ENCODE measurements around the gene SPATA22. TPM values are rescaled to one million over a fixed set of nuclear protein-coding genes. Genes with fewer than 3 reads are reported as not detected.
A peak's percentile ranks its signal among the peaks of the same experiment; 100 is the strongest.
"Not testable (repeated sequence)": the region's sequence is repeated elsewhere in the genome, so short reads cannot be mapped to it uniquely, and the experiment has no call there.

Gene SPATA22, protein sequence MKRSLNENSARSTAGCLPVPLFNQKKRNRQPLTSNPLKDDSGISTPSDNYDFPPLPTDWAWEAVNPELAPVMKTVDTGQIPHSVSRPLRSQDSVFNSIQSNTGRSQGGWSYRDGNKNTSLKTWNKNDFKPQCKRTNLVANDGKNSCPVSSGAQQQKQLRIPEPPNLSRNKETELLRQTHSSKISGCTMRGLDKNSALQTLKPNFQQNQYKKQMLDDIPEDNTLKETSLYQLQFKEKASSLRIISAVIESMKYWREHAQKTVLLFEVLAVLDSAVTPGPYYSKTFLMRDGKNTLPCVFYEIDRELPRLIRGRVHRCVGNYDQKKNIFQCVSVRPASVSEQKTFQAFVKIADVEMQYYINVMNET
- polyA plus RNA-seq (2013, experiment 1 of 2): not detected
- polyA plus RNA-seq (2013, experiment 2 of 2): not detected

DNA sequence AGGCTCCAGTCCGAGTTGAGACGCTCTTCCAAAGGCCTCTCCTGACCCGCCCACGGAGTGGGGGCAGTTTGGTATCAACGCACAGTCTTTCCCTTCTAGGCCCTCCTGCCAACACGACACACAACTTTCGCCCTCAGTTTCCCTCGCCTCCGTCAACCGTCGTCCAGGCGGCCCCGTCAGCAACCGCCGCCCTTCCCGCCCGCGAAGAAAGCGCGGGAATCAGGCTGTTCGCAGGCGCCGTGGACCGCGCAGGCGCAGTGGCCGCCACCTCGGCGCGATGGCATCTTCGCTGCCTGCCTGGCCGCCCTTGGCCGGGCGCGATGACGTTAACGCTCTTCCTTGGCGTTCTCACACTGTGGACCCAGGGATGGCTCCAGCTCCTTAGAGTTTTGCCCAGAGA is at the start of gene SPATA22:
TSS of gene SPATA22 (minus strand) at position 221 of the 400 bp plus-strand sequence. CDS start 2,494 bp downstream, outside the sequence.
- 95 to 96% methylated on average over 32 to 37 of the region's 38 CpGs for WGBS, 2 experiments (ENCODE audit: insufficient coverage in 2 of 2)
- Histone ChIP-seq H3K9me3 (ENCODE audit: control insufficient read depth, low read length) (no peaks in the 10 kb centered on the region), H3K4me1 (ENCODE audit: control insufficient read depth, insufficient read depth, low read length, poor library complexity, severe bottlenecking) (no peaks in the 10 kb centered on the region), H3K27ac (ENCODE audit: low read depth, low read length, severe bottlenecking) (no peak within 1 kb of the TSS), H3K36me3 (ENCODE audit: control insufficient read depth, insufficient read depth, low read length) (no peaks in the 10 kb centered on the region), H3K4me3 (ENCODE audit: extremely low read depth, insufficient read depth, low read length, poor library complexity, severe bottlenecking) (no peak within 1 kb of the TSS)

DNA sequence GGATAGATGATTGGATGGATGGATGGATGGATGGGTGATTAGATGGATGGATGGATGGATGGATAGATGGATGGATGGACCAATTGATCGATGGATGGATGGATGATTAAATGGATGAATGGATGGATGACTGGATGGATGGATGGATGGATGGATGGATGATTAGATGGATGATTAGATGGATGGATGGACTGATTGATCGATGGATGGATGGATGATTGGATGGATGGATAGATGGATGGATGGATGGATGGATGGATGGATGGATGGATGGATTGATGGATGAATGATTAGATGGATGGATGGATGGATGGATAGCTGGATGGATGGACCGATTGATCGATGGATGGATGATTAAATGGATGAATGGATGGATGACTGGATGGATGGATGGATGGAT is 47.9 kb upstream of the SPATA22 start:
- not testable (repeated sequence) for H3K27ac ChIP-seq (ENCODE audit: low read depth, low read length, severe bottlenecking); H3K4me3 ChIP-seq (ENCODE audit: extremely low read depth, insufficient read depth, low read length, poor library complexity, severe bottlenecking); H3K9me3 ChIP-seq (ENCODE audit: control insufficient read depth, low read length); H3K36me3 ChIP-seq (ENCODE audit: control insufficient read depth, insufficient read depth, low read length); H3K4me1 ChIP-seq (ENCODE audit: control insufficient read depth, insufficient read depth, low read length, poor library complexity, severe bottlenecking)
- WGBS, 2 experiments (ENCODE audit: insufficient coverage in 2 of 2): 85 to 98% methylated on average over 4 of the region's 4 CpGs

DNA sequence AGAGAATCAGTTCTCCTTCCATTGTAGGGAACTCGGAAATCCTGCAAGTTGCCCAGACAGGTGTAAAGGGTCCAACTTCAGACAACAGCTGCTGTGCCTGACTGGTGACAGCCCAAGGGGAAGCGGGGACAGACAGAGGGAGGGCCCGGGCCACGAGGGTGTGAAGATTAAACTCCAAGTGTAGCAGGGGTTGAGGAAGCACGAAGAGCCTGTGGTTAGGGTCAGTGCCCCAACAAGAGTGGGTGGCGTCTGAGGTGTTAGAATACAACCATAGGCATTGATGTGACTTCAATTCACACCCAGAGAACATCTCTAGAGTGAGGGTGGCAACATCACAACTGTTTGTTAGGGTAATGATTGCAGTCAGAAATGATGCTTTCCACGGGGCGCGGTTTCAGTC is 43.3 kb upstream of the SPATA22 start:
- WGBS, 2 experiments (ENCODE audit: insufficient coverage in 2 of 2): 89 to 96% methylated on average over 3 to 9 of the region's 9 CpGs
- Histone ChIP-seq H3K36me3 (ENCODE audit: control insufficient read depth, insufficient read depth, low read length) (no peaks in the 10 kb centered on the region), H3K4me1 (ENCODE audit: control insufficient read depth, insufficient read depth, low read length, poor library complexity, severe bottlenecking) (peaks cover 5% of the 10 kb centered on the region), H3K9me3 (ENCODE audit: control insufficient read depth, low read length) (no peaks in the 10 kb centered on the region), H3K4me3 (ENCODE audit: extremely low read depth, insufficient read depth, low read length, poor library complexity, severe bottlenecking) (no peak overlapping the region), H3K27ac (ENCODE audit: low read depth, low read length, severe bottlenecking) (no peak overlapping the region)

DNA sequence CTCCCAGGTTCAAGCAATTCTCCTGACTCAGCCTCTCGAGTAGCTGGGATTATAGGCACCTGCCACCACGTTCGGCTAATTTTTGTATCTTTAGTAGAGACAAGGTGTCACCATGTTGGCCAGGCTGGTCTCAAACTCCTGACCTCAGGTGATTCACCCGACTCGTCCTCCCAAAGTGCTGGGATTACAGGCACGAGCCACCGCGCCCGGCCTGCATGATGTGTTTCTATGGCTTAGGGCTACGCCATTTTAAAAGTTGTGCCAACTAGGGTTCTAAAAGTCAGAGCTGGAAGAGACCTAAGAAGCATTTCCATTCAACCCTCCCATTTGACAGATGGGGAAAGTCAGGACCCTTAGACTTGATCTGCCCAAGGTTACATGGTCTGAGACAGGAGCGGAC is 42.5 kb upstream of the SPATA22 start:
- H3K27ac ChIP-seq (ENCODE audit: low read depth, low read length, severe bottlenecking); H3K36me3 ChIP-seq (ENCODE audit: control insufficient read depth, insufficient read depth, low read length); H3K4me3 ChIP-seq (ENCODE audit: extremely low read depth, insufficient read depth, low read length, poor library complexity, severe bottlenecking); H3K9me3 ChIP-seq (ENCODE audit: control insufficient read depth, low read length); H3K4me1 ChIP-seq (ENCODE audit: control insufficient read depth, insufficient read depth, low read length, poor library complexity, severe bottlenecking): not testable (repeated sequence)
- 95% methylated on average over 11 of the region's 11 CpGs for WGBS, 2 experiments (ENCODE audit: insufficient coverage in 2 of 2)

DNA sequence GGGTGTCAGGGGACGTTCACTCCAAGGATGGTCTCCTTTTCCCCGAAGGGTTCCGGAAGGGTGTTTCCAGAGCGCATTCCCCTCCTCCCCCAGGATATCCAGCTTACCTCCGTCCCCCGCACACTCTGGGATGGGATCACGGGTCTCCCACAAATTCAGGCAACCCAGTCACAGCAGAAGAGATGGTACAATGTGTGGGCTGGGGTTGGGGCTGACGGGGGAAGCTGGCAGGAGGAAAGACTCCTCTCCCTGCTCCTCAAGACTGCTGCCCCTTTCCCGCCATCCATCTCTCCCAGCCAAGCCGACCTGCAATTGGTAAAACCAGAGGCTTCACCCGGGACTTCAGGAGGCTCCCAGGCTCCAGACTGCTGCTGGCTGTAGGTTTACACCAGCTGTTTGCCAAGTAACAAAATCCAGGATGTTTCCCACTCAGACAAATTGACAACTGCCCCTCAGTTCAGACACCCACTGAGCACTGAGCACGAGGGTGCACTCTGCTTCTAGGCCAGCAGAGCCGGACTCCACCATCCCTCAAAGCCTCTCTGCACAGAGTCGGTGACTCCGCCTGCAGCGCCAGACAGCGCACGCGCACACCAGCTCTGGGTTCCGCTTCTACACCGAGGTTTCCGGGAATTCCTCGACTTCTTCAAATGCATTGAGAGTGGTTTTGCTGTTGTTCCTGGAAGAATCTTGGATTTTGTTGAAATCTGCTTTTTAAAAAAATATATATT is 41.9 kb upstream of the SPATA22 start:
- WGBS, 2 experiments (ENCODE audit: insufficient coverage in 2 of 2): 84 to 85% methylated on average over 14 to 16 of the region's 23 CpGs
- Histone ChIP-seq H3K4me1 (ENCODE audit: control insufficient read depth, insufficient read depth, low read length, poor library complexity, severe bottlenecking) (peaks cover 5% of the 10 kb centered on the region), H3K36me3 (ENCODE audit: control insufficient read depth, insufficient read depth, low read length) (no peaks in the 10 kb centered on the region), H3K27ac (ENCODE audit: low read depth, low read length, severe bottlenecking) (peak overlapping the region; percentile 74), H3K9me3 (ENCODE audit: control insufficient read depth, low read length) (no peaks in the 10 kb centered on the region), H3K4me3 (ENCODE audit: extremely low read depth, insufficient read depth, low read length, poor library complexity, severe bottlenecking) (no peak overlapping the region)

DNA sequence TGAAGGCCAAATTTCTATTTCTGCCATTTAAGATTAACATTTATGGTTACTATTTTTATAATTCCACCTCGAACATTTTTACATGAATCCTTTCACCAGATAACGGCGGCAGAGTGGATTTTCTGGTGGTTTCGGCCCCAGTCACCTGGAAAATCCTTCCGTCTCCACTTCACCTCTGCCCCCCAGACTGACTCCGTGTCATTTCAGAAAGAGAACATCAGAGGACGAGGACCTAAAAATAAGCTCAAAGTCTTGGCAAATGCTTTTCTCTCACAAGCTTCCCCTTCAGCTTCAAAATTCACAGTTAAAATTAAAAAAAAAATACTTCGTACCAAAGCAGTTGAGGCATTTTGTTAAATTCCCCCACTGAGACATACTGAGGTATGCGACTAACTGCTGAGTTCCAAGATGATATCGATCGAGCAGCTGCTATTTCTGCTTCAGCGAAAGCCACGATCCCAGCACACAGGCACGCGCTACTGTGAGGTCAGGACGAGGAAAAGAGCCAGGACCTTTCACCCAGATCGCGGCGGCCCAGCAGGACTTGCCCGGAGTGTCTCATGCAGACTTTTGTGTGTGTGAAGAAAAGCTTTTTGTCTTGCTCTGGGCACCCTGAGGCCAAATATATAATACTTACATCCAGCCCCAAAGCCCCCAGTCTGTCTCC is 41.0 kb upstream of the SPATA22 start:
- H3K36me3 ChIP-seq (ENCODE audit: control insufficient read depth, insufficient read depth, low read length): no peaks in the 10 kb centered on the region
- peaks cover 5% of the 10 kb centered on the region for H3K4me1 ChIP-seq (ENCODE audit: control insufficient read depth, insufficient read depth, low read length, poor library complexity, severe bottlenecking)
- WGBS, 2 experiments (ENCODE audit: insufficient coverage in 2 of 2): 46 to 79% methylated on average over 10 to 18 of the region's 20 CpGs
- H3K9me3 ChIP-seq (ENCODE audit: control insufficient read depth, low read length): no peaks in the 10 kb centered on the region
- H3K27ac ChIP-seq (ENCODE audit: low read depth, low read length, severe bottlenecking): peak overlapping the region; percentile 74
- H3K4me3 ChIP-seq (ENCODE audit: extremely low read depth, insufficient read depth, low read length, poor library complexity, severe bottlenecking): no peak overlapping the region

DNA sequence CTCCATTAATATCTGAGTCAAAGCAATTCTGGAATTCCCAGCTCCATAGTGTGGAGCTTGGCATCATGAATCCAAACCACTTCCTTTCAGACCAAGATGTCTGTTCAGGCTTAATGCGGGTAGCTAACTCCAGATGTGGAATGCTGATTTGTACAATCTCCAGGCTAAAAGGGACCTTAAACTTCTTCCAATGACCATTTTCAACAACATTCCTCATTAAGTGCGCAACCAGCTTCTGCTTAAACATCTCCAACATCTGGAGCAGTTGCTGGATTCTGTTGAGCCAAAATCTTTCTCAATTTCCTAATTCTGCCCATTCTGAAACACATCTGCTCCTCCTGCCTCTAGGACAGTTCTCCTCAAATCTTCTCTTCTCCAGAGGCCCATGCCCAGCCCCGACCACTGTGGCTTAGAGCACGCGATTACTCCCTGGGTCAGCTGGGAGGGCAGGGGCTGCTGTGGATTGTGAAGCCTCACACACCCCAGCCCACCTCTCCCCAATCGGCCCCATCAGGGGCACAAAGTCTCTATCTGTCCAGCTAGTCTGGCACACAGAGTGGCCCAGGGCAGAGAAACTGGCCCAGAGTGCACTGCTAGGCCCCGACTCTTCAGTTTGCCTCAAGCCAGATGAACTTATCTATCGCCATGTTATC is 40.4 kb upstream of the SPATA22 start:
- WGBS, 2 experiments (ENCODE audit: insufficient coverage in 2 of 2): 91 to 92% methylated on average over 4 to 5 of the region's 8 CpGs
- no peak overlapping the region for H3K4me3 ChIP-seq (ENCODE audit: extremely low read depth, insufficient read depth, low read length, poor library complexity, severe bottlenecking)

DNA sequence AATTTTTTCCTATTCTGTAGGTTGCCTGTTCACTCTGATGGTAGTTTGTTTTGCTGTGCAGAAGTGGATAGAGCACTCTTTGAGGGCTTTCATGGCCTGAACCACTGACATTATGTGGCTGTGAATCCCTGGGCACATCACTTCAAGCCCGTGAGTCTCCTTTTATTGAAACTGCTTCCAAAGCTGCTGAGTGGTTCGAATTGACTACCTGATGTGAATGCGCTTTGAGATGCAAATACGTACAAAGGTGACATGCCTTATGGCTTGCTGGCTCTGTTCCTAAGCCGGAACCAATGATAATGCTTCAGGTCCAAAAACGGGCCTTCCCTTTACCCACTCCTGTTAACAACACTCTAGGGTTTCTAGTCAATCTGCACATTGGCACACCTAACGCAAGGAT is 38.5 kb upstream of the SPATA22 start:
- 75 to 78% methylated on average over 1 to 6 of the region's 7 CpGs for WGBS, 2 experiments (ENCODE audit: insufficient coverage in 2 of 2)
- H3K4me1 ChIP-seq (ENCODE audit: control insufficient read depth, insufficient read depth, low read length, poor library complexity, severe bottlenecking): peaks cover 5% of the 10 kb centered on the region
- H3K27ac ChIP-seq (ENCODE audit: low read depth, low read length, severe bottlenecking): no peak overlapping the region
- no peaks in the 10 kb centered on the region for H3K36me3 ChIP-seq (ENCODE audit: control insufficient read depth, insufficient read depth, low read length)
- no peaks in the 10 kb centered on the region for H3K9me3 ChIP-seq (ENCODE audit: control insufficient read depth, low read length)
- no peak overlapping the region for H3K4me3 ChIP-seq (ENCODE audit: extremely low read depth, insufficient read depth, low read length, poor library complexity, severe bottlenecking)

More for the DNA sequence above, 40.4 kb upstream of the SPATA22 start:
- Histone ChIP-seq H3K36me3 (ENCODE audit: control insufficient read depth, insufficient read depth, low read length) (no peaks in the 10 kb centered on the region), H3K4me1 (ENCODE audit: control insufficient read depth, insufficient read depth, low read length, poor library complexity, severe bottlenecking) (peaks cover 5% of the 10 kb centered on the region), H3K9me3 (ENCODE audit: control insufficient read depth, low read length) (no peaks in the 10 kb centered on the region), H3K27ac (ENCODE audit: low read depth, low read length, severe bottlenecking) (peak overlapping the region; percentile 74)

DNA sequence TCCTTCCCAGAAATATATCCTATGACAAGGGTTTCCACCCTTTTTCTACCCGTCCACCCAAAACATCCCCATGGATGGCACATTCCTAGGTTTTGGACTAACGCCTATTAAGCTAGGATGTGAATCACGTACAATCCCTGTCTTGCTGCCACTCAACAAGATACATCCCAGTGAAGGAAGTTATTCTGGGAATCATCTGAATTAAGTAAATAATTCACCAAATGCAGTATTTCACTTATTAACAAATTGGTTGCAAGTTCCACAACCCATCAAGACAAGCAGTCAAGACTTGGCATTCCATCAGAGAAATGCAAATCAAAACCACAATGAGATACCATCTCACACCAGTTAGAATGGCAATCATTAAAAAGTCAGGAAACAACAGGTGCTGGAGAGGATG is 36.2 kb upstream of the SPATA22 start:
- Histone ChIP-seq H3K4me3 (ENCODE audit: extremely low read depth, insufficient read depth, low read length, poor library complexity, severe bottlenecking) (no peak overlapping the region), H3K36me3 (ENCODE audit: control insufficient read depth, insufficient read depth, low read length) (no peaks in the 10 kb centered on the region), H3K9me3 (ENCODE audit: control insufficient read depth, low read length) (no peaks in the 10 kb centered on the region), H3K4me1 (ENCODE audit: control insufficient read depth, insufficient read depth, low read length, poor library complexity, severe bottlenecking) (peaks cover 1% of the 10 kb centered on the region), H3K27ac (ENCODE audit: low read depth, low read length, severe bottlenecking) (no peak overlapping the region)
- WGBS, 2 experiments (ENCODE audit: insufficient coverage in 2 of 2): 94% methylated on average over 3 of the region's 3 CpGs; no CpG with 5 or more reads in 1 of the 2 experiments

DNA sequence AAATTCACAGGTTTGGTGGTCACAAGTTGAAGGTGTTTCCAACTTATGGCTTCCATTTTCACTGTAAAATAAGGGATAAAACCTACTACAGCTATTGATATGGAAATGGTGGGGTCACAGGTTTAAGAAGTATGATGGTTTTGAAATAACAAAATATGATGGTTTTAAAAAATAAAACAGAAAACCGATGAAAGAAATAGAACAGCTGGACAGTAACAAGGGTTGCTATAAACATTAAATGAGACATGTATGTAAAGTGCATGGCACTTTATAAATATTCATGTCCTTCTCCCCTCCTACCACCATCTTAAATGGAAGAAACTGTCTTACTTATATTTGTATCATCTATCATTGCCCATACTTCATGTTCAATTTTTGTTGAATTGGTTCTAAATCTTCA is 35.5 kb upstream of the SPATA22 start:
- Histone ChIP-seq H3K4me1 (ENCODE audit: control insufficient read depth, insufficient read depth, low read length, poor library complexity, severe bottlenecking) (no peaks in the 10 kb centered on the region), H3K36me3 (ENCODE audit: control insufficient read depth, insufficient read depth, low read length) (no peaks in the 10 kb centered on the region), H3K9me3 (ENCODE audit: control insufficient read depth, low read length) (no peaks in the 10 kb centered on the region), H3K27ac (ENCODE audit: low read depth, low read length, severe bottlenecking) (no peak overlapping the region), H3K4me3 (ENCODE audit: extremely low read depth, insufficient read depth, low read length, poor library complexity, severe bottlenecking) (no peak overlapping the region)
- WGBS, 2 experiments (ENCODE audit: insufficient coverage in 2 of 2): 100% methylated on average over 1 of the region's 1 CpG; no CpG with 5 or more reads in 1 of the 2 experiments
